ENCODE measurements around the gene CNTNAP2. TPM values are rescaled to one million over a fixed set of nuclear protein-coding genes. Genes with fewer than 3 reads are reported as not detected.

Gene CNTNAP2
- total RNA-seq, 1 donor from 2014 or later, result 1.2 TPM

DNA sequence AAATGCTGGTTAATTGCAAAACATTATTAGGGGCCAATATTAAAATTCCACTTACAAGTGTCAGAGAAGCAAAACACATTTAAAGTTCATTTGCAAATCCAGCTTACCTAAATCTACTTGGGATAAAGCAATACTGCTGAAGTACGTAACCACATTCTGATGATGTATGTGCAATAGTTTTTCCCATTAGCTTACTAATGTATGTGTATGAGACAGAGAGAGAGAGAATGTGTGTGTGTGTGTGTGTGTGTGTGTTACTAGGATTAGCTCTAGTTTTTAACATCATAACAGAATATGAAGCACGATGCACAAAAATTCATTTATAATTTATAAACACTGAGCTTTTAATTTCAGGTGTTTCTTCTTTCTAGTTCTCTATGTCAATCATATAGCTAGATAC, 1399.8 kb downstream of the CNTNAP2 start:
- no peak for ATAC-seq

DNA sequence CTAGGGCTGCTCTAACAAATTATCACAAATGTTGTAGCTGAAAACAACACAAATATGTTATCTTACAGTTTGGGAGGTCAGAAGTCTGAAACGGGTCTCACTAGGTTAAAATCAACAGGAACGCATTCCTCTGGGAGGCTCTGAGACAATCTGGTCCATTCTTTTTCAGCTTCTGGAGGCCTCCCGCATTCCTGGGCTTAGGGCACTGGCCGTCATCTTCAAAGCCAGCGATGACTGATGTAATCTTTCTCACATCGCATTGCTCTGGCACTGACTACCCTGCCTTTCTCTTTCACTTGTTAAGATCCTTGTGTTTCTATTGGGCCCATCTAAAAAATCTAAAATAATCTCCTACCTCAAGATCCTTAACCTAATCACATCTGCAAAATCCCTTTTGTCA, 1402.5 kb downstream of the CNTNAP2 start:
- no peak for ATAC-seq

- ATAC-seq, result no peak
Measured at GRCh38 chr7:147523056-147523455, 1406.5 kb downstream of the CNTNAP2 start.

DNA sequence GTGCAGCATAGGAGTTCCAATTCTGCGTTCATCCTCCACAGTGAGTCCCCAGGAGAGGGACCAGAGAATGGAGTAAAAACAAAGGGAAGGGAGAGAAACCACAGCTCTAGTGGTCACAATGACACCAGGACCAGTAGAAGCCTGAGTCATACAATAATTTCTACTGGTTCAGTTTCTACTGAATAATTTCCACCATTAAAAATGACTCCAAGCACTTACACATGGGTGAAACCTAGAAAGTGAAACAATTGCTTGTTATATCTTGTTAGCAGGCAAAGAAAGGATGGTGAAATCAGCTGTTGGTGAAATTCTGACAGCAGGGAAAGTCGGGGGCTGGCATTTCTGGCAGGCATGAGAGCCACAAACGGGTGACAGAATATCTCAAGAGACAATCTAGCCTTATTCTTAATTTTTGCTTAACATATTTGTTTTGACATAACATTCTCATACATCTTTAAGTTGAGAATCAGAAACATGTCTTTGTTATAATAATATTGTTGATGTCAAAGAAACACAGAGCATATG, 1408.2 kb downstream of the CNTNAP2 start:
- ATAC-seq, result no peak

GRCh38 chr7:147525325-147525724, 1408.7 kb downstream of the CNTNAP2 start:
- no peak for ATAC-seq

GRCh38 chr7:147535701-147536111, 1419.1 kb downstream of the CNTNAP2 start:
- no peak for ATAC-seq

- ATAC-seq, result no peak
Measured at GRCh38 chr7:147539685-147540084, 1423.1 kb downstream of the CNTNAP2 start.

GRCh38 chr7:147540743-147541142, 1424.1 kb downstream of the CNTNAP2 start:
- ATAC-seq, result no peak

DNA sequence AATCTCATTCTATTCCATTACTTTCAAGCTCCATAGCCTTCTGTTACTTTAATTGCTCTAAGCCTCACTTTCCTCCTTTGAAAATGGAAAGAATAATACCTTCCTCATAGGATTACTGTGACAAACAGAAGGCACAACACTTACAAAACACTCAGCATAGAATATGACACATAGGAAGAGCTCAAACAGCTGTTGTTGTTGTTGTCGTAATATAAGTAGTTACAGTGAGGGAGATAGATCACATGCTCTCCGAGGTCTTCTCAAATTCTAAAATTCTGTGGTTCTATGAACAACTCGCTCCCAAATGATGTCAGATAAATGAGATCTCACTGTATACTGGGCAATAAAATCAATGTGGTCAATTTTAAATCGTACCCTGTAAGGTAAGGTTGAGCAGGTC, 1424.7 kb downstream of the CNTNAP2 start:
- no peak for ATAC-seq

DNA sequence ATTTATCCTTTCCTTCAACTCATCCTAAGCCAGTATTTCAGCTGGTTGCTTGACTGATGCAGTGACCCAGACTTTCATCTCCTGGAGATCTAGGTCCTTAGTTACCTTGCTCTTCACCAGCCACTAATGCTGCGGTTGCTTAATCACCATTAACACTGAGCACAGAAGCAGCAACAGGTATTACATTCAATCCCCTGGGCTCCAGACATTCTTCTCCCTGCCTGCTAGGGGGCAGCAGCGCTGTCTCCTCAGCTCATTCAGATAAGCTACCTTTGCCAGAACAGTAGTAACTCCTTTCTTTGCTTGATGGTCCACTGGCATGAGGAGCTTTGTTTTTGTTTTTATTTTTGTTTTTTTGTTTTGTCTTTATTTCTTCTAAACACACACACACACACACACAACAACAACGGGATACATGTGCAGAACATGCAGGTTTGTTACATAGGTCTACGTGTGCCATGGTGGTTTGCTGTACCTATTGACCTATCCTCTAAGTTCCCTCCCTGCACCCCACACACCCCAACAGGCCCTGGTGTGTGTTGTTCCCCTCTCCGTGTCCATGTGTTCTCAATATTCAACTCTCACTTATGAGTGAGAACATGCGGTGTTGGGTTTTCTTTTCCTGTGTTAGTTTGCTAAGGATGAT, 1430.8 kb downstream of the CNTNAP2 start:
- no peak for ATAC-seq

DNA sequence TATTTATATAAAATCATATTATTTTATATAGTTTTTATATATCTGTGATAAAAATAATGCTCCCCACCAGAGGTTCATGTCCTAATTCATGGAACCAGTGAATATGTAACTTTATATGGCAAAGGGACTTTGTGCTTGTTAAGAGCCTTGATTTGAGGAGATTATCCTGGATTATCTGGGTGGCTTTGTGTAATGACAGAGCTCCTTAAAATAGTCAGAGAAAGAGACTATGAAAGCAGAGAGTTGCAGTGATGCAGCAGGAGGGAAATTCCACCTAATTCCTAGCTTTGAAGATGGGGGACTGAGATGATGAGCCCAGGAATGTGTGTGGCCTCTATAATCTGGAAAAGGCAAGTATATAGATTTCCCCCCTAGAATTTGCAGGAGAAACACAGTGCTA, 1439.7 kb downstream of the CNTNAP2 start:
- ATAC-seq, result no peak

DNA sequence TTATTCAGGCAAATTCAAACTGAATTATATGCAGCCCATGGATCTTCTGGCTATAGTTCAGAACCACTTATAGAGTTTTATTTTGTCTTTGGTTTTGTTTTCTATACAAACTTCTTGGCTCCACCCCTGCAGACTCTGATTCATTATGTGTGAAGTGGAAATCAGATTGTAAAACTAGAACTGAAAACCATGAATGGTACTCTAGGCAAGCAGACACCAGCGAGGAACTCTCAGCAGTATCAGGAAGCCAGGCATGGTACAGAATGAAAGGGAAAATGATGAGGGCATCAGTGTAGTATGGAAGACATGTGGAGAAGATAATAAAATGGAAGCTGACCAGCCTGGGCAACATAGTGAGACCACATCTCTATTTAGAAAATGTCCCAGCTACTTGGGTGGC, 1447.1 kb downstream of the CNTNAP2 start:
- no peak for ATAC-seq

DNA sequence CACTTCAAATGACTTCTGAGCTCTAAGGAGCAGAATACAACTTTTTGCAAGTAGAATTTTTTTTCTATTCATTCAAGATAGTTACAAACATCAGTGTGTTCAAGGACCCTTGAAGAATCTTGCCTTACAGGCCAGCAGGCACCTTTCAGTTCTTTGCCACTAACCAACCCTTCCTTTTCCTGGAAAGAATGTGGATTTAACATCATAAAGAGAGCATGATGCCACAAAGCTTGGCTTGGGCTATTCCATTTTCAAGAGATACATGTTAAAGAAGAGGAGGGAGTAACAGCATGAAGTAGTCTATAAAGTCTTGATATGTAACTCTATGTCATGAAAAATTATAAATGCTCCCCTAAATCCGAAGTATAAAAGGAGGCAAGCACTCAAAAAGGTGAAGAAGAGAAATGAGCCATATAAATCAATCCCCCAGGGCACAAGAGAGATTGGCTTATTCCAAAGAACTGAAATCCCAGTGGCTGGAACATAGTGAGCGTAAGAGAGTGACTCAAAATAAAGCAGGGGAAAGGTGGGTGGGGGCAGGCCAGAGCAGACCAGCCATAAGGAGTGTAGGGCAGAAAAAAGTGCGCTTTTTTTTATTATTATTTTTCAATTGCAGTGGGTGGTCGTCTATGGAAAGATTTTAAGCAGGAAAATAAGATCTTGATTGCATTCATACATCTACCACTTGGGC, 1448.3 kb downstream of the CNTNAP2 start:
- ATAC-seq, result no peak

GRCh38 chr7:147567043-147567442, 1450.4 kb downstream of the CNTNAP2 start:
- ATAC-seq, result no peak

- ATAC-seq, result no peak
Measured at GRCh38 chr7:147569116-147569913, 1452.7 kb downstream of the CNTNAP2 start.

GRCh38 chr7:147570390-147570789, 1453.8 kb downstream of the CNTNAP2 start:
- ATAC-seq, result no peak

GRCh38 chr7:147571436-147572185, 1455.0 kb downstream of the CNTNAP2 start:
- no peak for ATAC-seq

- ATAC-seq, result no peak
Measured at GRCh38 chr7:147578196-147578595, 1461.6 kb downstream of the CNTNAP2 start.

- ATAC-seq, result no peak
Measured at GRCh38 chr7:147579148-147579547, 1462.5 kb downstream of the CNTNAP2 start.

GRCh38 chr7:147584771-147585193, 1468.2 kb downstream of the CNTNAP2 start:
- ATAC-seq, result no peak

GRCh38 chr7:147586110-147586509, 1469.5 kb downstream of the CNTNAP2 start:
- no peak for ATAC-seq

DNA sequence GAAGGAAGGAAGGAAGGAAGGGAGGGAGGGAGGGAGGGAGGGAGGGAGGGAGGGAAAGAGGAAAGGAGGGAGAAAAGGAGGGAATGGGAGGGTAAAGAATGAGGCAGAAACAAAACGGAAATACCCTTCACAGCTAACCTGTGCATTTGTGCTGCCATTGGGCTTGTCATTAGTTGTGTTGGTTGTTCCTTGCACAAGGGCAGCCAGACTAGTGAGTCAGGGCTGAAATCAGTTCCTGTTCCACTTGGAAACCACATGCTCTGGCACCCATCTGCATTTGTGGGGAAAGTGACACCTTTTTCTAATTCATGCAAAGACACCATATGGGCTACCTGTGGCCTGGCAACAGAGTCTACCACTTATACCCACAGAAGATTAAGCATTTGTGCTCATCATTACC, 1469.9 kb downstream of the CNTNAP2 start:
- no peak for ATAC-seq
